ENCODE data around the gene SHROOM3. TPM values are rescaled to one million over a fixed set of nuclear protein-coding genes. Genes with fewer than 3 reads are reported as not detected.

Gene SHROOM3
- total RNA-seq, 4 donors from 2014 or later: 29.5 to 127 (median 59.9) TPM

DNA sequence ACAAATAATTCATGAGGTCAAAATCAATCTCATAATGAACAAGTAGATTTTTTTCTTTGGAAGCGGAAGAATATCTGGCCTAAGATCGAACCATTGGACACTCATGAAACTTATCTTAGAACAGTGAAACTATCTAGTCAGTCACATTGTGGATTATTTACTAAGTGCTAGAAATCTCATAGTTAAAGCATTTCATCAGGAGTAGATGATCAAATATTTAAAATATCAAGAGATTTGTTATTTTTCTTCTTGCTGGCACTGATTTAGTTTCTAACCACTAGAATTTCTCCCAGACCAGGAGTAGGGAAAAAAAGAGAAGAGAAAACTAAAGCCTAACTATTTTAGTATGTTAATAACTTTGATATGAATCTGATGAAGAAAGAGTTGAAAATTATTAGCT is 105.5 kb downstream of the SHROOM3 start:
- TF ChIP-seq, protein P1, sequence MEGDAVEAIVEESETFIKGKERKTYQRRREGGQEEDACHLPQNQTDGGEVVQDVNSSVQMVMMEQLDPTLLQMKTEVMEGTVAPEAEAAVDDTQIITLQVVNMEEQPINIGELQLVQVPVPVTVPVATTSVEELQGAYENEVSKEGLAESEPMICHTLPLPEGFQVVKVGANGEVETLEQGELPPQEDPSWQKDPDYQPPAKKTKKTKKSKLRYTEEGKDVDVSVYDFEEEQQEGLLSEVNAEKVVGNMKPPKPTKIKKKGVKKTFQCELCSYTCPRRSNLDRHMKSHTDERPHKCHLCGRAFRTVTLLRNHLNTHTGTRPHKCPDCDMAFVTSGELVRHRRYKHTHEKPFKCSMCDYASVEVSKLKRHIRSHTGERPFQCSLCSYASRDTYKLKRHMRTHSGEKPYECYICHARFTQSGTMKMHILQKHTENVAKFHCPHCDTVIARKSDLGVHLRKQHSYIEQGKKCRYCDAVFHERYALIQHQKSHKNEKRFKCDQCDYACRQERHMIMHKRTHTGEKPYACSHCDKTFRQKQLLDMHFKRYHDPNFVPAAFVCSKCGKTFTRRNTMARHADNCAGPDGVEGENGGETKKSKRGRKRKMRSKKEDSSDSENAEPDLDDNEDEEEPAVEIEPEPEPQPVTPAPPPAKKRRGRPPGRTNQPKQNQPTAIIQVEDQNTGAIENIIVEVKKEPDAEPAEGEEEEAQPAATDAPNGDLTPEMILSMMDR (IDR thresholded peaks at IDR 0.05): no peak
- TF ChIP-seq EP300 (IDR thresholded peaks at IDR 0.05) (no peak), POLR2A (IDR thresholded peaks at IDR 0.05) (no peak), POLR2AphosphoS5 (IDR thresholded peaks at IDR 0.05) (no peak)
- Histone ChIP-seq H3K36me3 (no peaks in the 10 kb centered on the region), H3K27me3 (no peaks in the 10 kb centered on the region), H3K4me3 (no peak overlapping the region), H3K9me3 (no peaks in the 10 kb centered on the region), H3K27ac (no peak overlapping the region), H3K4me1 (peaks cover 0 to 9% (median 6%) of the 10 kb centered on the region in 3 donors)
- no peak for ATAC-seq
- 94 to 100% methylated on average over 2 of the region's 2 CpGs for WGBS, 2 donors (ENCODE audit: low coverage in 1 of 2)

DNA sequence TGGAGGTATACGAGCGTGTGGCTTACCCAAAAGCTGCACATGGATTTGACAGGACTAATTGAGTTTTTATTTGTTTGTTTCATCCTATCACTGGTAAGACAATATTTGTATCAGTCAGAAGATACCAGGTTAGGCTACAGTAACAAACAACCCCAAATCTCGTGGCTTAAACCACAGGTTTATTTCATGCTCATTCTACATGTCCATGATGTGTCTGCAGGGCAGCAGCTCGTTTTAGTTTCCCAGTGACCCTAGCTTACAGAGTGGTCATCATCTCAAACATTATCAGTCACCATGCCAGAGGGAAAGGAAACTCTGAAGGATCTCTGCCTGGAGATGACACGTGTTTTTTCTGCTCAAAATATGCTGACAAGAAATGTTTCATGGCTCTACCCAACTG is 108.3 kb downstream of the SHROOM3 start:
- ATAC-seq: no peak
- 67 to 87% methylated on average over 3 to 5 of the region's 5 CpGs for WGBS, 2 donors (ENCODE audit: low coverage in 1 of 2)
- no peaks in the 10 kb centered on the region for H3K27me3 ChIP-seq

GRCh38 chr4:76544725-76545124 is 109.7 kb downstream of the SHROOM3 start:
- Histone ChIP-seq H3K27me3 (no peaks in the 10 kb centered on the region), H3K27ac (no peak overlapping the region), H3K4me1 (peaks cover 0 to 35% (median 8%) of the 10 kb centered on the region in 3 donors), H3K9me3 (no peaks in the 10 kb centered on the region), H3K36me3 (no peaks in the 10 kb centered on the region), H3K4me3 (no peak overlapping the region)
- 71 to 100% methylated on average over 2 of the region's 2 CpGs for WGBS, 2 donors (ENCODE audit: low coverage in 1 of 2)
- ATAC-seq: no peak
- TF ChIP-seq EP300 (IDR thresholded peaks at IDR 0.05): no peak
- TF ChIP-seq, protein P1 (IDR thresholded peaks at IDR 0.05): no peak
- TF ChIP-seq POLR2A (IDR thresholded peaks at IDR 0.05): no peak
- no peak for TF ChIP-seq POLR2AphosphoS5 (IDR thresholded peaks at IDR 0.05)

More for the DNA sequence above, 108.3 kb downstream of the SHROOM3 start:
- Histone ChIP-seq H3K4me1 (peaks cover 0 to 25% (median 4%) of the 10 kb centered on the region in 3 donors), H3K36me3 (no peaks in the 10 kb centered on the region), H3K27ac (no peak overlapping the region), H3K4me3 (no peak overlapping the region), H3K9me3 (no peaks in the 10 kb centered on the region)
- TF ChIP-seq POLR2AphosphoS5 (IDR thresholded peaks at IDR 0.05) (no peak), EP300 (IDR thresholded peaks at IDR 0.05) (no peak), POLR2A (IDR thresholded peaks at IDR 0.05) (no peak)
- TF ChIP-seq, protein P1 (IDR thresholded peaks at IDR 0.05): no peak

DNA sequence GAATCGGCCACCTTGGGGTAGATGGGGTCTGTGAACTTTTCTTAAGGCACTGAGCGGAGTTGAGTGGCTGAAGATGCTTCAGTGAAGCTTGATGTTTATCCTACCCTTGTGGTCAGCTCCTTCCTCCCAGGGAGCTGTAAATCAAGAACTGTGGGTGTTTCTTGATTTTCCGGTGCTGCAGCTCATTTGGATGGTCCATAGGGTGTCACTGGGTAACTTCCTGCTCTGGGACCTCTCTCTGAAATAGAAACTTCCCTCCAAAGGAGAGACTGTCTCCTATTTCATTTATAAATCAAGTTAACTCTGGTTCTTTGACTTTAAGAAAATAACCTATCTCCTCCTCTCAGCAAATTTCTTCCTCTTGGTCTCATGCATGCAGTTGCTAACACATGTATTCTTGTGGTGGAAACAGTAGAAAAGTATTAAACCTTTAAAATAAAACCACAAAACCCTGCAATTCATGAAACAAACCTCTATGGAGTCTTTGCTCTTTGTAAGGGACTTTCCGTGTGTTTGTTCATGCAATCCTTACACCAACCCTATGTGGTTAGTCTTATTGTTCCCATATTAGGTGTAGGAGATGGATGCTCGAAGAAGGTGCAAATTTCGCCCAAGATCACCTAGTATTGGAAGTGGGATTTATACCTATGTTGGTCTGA is 110.3 kb downstream of the SHROOM3 start:
- no peak overlapping the region for H3K4me3 ChIP-seq
- no peaks in the 10 kb centered on the region for H3K36me3 ChIP-seq
- no peak overlapping the region for H3K27ac ChIP-seq
- no peaks in the 10 kb centered on the region for H3K27me3 ChIP-seq
- no peaks in the 10 kb centered on the region for H3K9me3 ChIP-seq
- TF ChIP-seq EP300 (IDR thresholded peaks at IDR 0.05) (no peak), POLR2AphosphoS5 (IDR thresholded peaks at IDR 0.05) (no peak), POLR2A (IDR thresholded peaks at IDR 0.05) (no peak)
- TF ChIP-seq, protein P1 (IDR thresholded peaks at IDR 0.05): no peak
- WGBS, 2 donors (ENCODE audit: low coverage in 1 of 2): 83 to 86% methylated on average over 3 to 4 of the region's 6 CpGs
- H3K4me1 ChIP-seq: peaks cover 0 to 40% (median 9%) of the 10 kb centered on the region in 3 donors
- no peak for ATAC-seq

- TF ChIP-seq, protein P1 (IDR thresholded peaks at IDR 0.05): no peak
- no peak for TF ChIP-seq POLR2AphosphoS5 (IDR thresholded peaks at IDR 0.05)
- TF ChIP-seq EP300 (IDR thresholded peaks at IDR 0.05): no peak
- TF ChIP-seq POLR2A (IDR thresholded peaks at IDR 0.05): no peak
- 56 to 75% methylated on average over 4 of the region's 4 CpGs for WGBS, 2 donors (ENCODE audit: low coverage in 1 of 2)
- H3K9me3 ChIP-seq: no peaks in the 10 kb centered on the region
- no peak overlapping the region for H3K4me3 ChIP-seq
- H3K27me3 ChIP-seq: no peaks in the 10 kb centered on the region
- H3K4me1 ChIP-seq: peaks cover 0 to 43% (median 9%) of the 10 kb centered on the region in 3 donors
- no peaks in the 10 kb centered on the region for H3K36me3 ChIP-seq
- H3K27ac ChIP-seq: peak overlapping the region in 3 of 4 donors; percentile 38 to 50 (median 45)
- ATAC-seq: no peak
Measured at GRCh38 chr4:76546327-76546726, 111.3 kb downstream of the SHROOM3 start.
